Middle frontal gyrus (tissue), 1 donor: ENCODE measurements around the gene ALKBH5.

ENCODE experiments used
- DNase-seq: peaks from one replicate; pipeline ENCODE4 v3.0.0-alpha.2; 2015; ENCODE audit warnings: low spot score; ENCODE audit errors: extremely low spot score

The ALKBH5 gene

DNA sequence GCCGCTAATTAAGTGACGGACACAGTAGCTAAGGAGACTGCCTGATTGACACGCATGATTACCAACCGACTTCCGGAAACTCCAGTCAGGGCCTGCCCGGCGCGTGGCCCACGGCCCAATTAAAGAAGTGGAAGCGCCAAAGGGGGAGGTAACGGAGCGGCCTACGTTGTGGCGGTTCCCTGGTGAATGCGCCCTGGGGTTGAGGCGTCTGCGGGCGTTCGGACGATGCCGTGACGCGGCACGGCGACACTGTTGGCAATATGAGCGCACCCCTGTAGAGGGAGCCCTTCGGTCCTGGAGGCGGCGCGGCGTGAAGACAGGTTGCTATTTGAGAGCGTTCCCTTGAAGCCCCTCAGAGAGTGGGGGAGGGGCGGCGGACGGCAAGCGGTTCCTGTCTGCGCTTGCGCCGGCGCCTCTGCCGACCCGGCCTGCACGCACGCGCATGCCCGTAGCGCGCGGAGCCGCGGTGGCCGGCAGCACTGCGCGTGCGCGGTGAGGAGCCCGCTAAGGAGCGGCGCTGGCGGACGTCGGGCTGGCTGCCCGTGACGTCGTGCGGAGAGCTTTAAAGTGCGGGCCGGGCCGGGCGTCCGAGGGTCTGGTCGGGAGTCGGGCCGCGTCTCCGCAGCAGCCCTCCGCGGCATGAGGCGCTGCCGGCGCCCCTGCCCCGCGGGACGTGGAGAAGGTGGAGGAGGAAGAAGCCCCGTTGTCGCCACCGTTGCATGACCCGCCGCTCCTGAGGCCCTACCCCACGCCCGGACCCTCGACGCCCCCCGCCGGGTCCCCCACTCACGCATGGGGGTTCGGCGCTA is at the start of gene ALKBH5:
Gene ALKBH5, plus strand, starts transcription at position 495 of the 809 bp plus-strand sequence. CDS start 416 bp downstream, outside the sequence.
- DNase-seq = peak; percentile 98

DNA sequence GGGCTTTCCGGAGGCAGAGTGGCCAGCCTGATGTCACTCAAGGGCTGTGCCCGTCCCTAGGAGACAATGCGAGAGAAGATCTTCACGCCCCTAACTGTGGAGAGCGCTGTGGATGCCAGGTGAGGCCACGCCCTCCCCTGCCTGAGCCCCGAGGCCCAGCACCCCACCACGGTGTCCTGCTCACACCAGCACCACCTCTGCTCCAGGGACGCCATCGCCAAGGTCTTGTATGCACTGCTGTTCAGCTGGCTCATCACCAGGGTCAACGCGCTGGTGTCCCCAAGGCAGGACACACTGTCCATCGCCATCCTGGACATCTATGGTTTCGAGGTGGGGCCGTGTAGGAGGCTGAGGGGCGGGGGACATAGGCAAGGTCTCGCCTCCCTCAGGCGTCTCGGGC is 47.3 kb upstream of the ALKBH5 start:
- DNase-seq = no peak

DNA sequence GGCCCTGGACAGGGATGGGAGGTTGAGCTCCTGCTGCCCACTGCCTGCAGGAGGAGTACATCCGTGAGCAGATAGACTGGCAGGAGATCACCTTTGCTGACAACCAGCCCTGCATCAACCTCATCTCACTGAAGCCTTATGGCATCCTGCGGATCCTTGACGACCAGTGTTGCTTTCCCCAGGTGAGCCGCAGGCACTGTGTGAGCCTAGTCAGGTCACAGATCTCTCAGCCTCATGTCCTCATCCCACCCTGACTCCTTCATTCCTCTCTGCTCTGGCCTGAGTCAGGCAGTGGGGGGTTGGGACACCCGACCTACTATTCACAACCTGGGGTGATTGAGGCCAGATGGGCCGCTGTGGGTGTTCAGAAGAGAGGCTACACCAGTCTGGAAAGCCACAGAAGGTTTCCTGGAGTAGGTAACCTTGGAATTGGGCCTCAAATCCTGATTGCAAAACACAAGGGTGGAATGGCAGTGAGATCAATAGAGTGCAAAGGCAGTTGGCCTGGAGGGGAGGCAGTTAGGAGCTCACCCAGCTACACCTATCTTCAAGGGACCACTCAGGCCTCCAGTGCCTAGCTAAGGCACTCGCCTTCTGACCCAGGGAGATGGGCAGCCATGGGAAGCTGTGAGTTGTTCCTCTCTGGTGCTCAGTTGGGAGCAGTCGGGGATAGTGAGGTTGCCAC is 45.4 kb upstream of the ALKBH5 start:
- DNase-seq = no peak

- DNase-seq = no peak
Observed at GRCh38 chr17:18139092-18139491, 44.5 kb upstream of the ALKBH5 start.

DNA sequence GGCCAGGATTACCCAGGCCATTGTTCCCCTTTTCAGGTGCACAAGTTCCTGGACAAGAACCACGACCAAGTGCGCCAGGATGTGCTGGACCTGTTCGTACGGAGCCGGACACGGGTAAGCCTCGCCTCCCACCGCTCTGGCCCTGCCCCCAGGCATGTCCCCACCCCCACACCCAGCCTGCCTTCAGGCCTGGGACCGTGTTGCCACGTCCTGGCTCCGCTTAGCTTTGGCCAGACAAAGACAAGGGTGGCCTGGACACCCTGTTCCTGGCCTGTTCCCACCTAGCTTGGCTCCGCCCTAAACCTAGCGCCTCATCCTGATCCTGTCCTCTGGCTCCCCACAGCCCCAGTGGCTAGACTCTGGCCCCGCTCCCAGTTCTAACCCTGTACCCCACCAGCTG is 44.1 kb upstream of the ALKBH5 start:
- no peak for DNase-seq

- no peak for DNase-seq
Observed at GRCh38 chr17:18139949-18140348, 43.7 kb upstream of the ALKBH5 start.

GRCh38 chr17:18140648-18141047 is 43.0 kb upstream of the ALKBH5 start:
- no peak for DNase-seq

DNA sequence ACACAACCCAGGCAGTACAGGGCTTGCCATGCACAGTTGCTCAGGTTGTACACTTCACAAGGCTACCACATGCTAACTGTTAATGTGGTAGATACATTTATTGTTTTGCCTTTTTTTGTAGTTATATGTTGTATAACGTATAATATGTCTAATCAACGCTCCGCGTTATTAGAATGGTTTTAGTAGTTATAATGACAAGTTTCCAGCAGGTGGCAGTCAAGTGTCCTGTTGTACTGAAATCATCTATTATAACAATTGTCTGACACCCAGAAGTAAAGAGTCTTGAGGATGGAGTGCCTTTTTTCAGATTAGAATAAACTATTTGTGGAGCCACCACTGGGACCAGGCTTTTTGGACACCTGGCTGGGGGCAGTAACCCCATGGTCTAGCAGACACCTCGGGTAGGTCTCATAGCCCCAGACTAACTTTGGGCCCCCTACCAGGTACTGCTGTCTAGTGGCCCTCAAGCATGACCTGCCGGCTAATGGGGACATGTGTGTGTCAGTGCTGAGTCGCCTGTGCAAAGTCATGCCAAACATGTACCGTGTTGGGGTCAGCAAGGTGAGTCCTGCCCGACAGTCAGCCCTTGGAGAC is 42.3 kb upstream of the ALKBH5 start:
- peak; percentile 45 for DNase-seq

- no peak for DNase-seq
Observed at GRCh38 chr17:18142417-18142816, 41.2 kb upstream of the ALKBH5 start.

DNA sequence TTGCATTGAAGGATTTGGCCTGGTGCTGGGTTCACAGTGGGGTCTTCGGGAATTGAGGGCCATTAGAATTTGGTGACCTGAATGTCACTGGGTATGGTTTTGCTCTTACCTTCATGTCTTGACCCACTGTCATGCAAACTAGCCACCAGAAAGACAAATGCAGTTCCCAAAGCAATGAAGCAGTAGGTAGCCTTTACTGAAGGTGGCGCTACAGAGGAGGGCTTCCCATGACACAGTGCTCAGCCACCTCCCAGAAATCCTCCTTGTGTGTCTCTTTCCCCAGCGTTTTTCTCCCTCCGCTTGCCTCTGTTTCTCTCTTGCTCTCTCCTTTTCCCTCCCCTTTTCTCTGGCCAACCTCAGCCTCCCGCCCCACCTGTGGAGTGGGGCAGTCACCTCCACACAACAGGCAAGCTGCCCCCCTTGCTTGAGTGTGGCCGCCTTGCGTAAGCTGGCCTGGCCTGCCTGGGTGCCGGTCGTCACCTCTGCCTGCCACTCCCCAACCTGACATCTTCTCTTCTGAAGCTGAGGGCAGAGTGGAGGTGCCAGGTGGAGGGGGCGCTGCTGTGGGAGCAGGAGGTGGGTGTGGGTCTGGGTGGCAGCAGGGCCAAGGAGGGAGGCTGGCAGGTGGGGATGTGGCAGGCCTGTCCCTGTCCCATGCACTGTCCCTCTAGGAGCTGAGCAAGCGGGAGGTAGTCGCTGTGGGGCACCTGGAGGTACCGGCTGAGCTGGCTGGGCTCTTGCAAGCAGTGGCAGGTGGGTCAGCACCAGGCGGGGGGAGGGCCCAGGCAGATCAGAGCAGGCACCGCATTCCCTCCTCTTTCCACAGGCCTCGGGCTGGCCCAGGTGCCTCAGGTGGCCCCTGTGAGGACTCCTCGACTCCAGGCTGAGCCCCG is 40.3 kb upstream of the ALKBH5 start:
- no peak for DNase-seq

DNA sequence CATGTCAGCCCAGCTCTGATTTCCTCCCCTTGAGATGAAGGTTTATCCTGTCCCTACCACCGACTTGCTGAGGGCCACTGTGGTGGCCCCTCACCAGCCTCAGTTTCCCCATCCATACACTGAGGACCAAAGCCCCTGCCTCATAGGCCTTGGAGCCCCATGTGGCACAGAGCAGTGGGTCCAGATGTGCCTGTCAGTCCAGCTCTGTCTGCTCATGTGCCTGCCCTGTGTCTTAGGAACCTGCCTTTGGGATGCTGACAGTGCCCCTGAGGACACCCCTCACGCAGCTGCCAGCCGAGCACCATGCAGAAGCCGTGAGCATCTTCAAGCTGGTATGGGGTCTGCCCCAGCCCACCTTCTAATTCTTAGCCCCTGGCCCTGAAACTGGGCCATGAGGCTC is 39.4 kb upstream of the ALKBH5 start:
- DNase-seq = no peak

DNA sequence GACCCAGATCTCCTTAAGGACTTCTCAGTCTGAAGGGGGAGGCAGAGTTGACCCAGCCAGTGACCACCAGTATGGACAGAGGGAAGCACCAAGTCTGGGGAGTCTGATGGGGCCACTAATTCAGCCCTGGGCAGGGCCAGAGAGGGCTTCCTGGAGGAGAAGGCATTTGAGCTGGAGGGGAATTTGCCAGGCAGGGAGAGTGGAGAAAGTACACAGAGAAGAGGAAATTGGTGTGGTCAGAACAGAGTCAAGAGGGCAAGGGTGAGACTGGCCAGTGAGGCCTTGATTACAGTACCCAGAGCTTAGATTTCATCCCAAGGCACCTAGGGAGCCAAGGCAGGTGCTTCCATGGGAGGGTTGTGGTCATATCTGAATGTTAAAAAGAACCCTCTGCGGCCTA is 38.8 kb upstream of the ALKBH5 start:
- no peak for DNase-seq

- DNase-seq = no peak
Observed at GRCh38 chr17:18145811-18146210, 37.8 kb upstream of the ALKBH5 start.

- DNase-seq = no peak
Observed at GRCh38 chr17:18146259-18146658, 37.4 kb upstream of the ALKBH5 start.

GRCh38 chr17:18146980-18147379 is 36.6 kb upstream of the ALKBH5 start:
- no peak for DNase-seq

- DNase-seq = no peak
Observed at GRCh38 chr17:18148586-18148985, 35.0 kb upstream of the ALKBH5 start.

GRCh38 chr17:18151290-18151689 is 32.3 kb upstream of the ALKBH5 start:
- no peak for DNase-seq

- DNase-seq = no peak
Observed at GRCh38 chr17:18155179-18155578, 28.4 kb upstream of the ALKBH5 start.

DNA sequence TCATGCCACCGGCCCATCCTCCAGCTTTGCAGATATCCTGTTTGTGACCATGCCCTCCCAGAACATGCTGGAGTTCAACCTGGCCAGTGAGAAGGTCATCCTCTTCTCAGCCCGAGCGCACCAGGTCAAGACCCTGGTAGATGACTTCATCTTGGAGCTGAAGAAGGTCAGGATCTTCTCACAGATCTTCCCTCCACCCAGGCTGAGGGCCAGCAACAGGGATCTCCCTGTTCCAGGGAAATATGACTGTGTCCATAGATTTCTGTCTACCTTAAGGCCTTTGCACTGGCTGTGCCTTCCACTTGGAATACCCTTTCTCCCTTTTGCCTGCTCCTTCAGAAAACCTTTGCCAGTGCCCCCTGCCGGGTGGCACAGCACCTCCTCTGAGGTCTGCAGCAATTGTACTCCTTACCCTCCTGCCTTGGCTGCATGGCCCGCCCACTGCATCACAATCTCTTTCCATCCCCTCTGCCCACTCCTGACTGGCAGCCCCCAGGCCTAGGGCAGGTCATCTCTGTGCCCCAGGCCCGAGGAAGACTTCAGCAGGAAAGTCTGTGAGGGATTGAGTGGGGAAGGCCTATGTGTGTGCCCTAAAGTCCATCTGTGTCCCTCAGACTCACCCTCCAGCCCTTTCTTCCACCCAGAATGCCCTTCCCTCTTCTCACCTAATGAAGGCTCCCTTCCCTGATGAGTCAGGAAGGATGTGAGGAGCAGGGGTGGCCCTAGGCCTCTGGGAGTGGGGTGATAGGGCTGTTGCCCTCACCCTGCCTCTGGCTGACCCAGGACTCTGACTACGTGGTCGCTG is 27.3 kb upstream of the ALKBH5 start:
- DNase-seq = no peak

- no peak for DNase-seq
Observed at GRCh38 chr17:18156976-18157280, 26.7 kb upstream of the ALKBH5 start.
